ENCODE data around the gene PRKCB.
"Not testable (repeated sequence)": the region's sequence is repeated elsewhere in the genome, so short reads cannot be mapped to it uniquely, and the experiment has no call there.

Gene PRKCB

DNA sequence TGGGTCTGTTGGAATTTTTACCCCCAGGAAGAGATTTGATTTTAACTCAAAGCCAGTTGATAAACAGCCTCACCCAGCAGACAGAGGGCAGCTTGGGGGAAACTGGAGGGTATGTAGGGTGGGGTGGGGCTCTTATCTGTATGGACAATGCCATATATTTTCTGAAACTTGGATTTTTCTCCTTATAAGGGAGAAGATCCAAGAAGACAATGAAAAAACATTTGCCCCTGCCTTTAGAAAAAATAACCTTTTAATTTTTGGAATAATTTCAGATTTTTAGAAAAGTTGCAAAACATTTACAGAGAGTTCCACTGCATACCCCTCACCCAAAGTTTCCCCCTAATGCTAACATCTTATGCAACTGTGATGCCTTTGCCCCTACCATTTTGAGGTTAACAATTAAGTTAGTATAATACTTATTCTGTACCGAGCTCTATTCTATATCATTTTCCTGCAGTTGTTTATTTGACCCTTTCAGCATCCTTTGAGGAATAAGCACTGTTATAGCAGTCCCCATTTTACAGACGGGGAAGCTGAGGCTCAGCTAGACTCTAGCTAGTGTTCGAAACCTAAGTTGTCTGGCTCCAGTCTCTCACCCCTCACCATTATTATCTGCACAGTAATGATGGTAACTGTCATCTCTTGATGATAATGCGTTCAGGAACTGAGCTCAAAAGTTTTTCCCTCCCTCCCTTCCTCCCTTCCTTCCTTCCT lies 66.4 kb downstream of the PRKCB start:
- DNase-seq (ENCODE audit: low read depth in 2 of 2): no peak

DNA sequence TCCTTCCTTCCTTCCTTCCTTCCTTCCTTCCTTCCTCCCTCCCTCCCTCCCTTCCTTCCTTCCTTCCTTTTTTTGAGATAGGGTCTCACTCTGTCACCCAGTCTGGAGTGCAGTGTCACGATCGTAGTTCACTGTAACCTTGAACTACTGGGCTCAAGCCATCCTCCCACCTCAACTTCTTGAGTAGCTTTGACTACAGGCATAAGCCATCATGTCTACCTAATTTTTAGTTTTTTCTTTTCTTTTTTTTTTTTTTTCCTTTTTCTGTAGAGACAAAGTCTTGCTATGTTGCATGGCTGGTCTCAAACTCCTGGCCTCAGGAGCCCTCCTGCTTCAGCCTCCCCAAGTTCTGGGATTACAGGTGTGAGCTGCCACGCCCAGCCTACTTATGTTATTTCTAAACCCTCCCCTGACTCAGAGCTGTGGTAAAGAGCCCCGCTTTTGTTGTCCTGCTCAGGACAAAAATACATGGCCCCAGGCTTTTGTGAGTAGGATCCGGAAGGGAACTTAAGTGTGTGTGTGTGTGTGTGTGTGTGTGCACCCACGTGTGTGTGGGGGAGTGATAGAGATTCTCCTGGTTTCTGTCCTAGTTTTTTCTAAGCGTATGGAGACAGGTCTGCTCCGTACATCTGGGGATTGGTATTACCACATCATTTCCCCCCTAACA lies 67.1 kb downstream of the PRKCB start:
- DNase-seq (ENCODE audit: low read depth in 2 of 2): no peak

DNA sequence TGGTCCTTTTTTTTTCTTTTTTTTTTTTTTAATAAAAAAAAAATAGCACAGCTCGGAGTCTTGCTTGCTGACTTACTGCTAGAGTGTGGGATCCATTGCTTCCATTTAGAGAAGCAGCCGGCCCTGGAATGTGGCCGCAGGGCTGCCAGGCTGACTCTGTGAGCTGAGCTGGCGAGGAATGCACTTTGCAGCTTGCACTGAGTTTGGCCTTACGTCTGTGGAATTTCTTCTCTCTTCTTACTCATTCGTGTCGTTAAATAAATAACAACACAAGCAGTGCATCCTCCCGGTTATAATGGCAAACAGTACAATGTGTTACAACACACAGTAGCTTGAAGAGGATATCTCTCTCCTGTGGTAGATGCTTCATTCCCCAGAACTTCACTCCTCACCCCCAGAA lies 69.2 kb downstream of the PRKCB start:
- no peak for DNase-seq (ENCODE audit: low read depth in 2 of 2)

DNA sequence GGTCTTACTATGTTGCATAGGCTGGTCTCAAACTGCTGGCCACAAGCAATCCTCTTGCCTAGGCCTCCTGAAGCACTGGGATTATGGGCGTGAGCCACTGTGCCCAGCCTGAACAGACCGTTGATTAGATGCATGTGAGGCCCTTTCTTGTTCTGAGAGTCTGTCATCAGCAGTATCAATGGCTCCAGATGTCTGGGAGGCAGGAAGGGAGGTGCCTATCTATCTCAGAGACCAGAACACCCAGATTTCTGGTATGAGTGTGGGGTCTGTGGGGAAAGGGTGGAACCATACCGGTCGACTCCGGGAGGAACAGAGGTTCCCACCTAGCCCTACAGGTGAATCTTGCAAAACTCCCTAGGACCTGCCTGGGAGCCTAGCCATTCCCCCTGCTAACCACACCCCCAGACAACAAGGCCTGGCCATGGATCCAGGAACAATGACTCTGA lies 71.7 kb downstream of the PRKCB start:
- no peak for DNase-seq (ENCODE audit: low read depth in 2 of 2)

DNA sequence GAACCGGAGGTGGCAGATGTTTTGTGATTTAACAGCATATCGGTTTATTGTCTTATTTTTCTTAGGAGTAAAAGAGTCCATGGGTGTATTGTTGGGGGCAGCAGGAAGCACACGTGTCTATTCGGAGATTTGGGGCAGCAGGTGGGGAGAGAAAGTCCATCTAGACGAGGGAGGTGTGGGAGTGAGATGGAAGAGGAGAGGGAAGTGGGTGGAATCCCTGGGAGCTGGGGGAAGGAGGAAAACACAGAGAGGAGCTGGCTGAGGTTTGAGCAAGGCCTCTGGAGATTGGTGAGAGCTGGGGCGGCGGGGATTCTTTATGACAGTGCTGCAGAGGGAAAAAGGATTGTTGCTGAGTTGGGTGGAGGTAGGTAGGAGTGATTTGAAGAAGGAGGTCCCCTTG lies 72.1 kb downstream of the PRKCB start:
- DNase-seq (ENCODE audit: low read depth in 2 of 2): no peak

GRCh38 chr16:23908790-23909189 lies 73.0 kb downstream of the PRKCB start:
- no peak for DNase-seq (ENCODE audit: low read depth in 2 of 2)

DNA sequence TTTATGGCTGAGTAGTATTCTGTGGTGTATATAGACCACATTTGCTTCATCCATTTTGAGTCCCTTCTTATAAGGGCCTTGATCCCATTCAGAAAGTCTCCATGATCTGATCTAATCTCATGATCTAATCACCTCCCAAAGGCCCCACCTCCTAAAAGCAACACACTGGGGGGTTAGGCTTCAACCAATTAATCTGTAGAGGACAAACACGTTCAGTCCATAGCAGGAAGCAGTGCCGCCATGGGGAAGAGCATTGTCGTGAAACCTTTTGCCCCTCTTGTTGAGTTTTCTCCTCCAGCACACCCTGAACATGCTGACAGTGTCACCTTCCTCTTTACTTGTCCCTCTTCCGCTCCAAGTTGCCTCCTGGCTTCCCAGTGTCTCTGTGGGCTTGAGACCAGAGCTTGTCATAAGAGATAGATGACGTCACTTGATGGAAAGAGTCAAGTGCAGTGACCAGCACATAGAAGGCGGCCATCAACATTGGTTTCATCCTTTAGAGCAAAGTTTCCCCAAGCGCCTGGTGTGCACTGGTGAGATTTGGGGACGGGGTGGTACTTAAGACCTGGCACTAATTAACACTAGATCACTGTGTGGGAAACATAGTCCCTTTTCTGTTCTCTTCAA lies 74.1 kb downstream of the PRKCB start:
- DNase-seq (ENCODE audit: low read depth in 2 of 2): no peak

GRCh38 chr16:23914946-23915530 lies 79.3 kb downstream of the PRKCB start:
- no peak for DNase-seq (ENCODE audit: low read depth in 2 of 2)

- DNase-seq (ENCODE audit: low read depth in 2 of 2): not testable (repeated sequence)
Observed at GRCh38 chr16:23916552-23916951, 80.8 kb downstream of the PRKCB start.

DNA sequence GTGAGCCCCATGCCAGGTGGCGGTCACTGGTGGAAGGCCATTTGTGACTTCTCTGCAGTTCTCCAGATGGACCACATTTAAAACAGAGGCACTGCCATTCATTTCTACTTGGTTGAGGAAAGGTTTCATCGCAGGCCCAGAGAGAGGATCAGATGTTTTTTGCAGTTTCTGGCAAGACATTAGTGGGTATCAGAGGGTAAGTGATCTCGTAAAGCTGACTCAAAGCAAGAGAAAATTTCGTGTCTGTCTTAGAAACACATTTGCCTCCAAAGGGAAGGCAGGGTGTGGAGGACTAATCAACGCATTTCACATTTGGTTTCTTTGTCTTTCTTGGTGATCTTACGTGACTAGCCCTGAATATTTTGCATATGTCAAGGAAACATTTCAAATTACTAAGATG lies 81.8 kb downstream of the PRKCB start:
- DNase-seq (ENCODE audit: low read depth in 2 of 2): no peak

DNA sequence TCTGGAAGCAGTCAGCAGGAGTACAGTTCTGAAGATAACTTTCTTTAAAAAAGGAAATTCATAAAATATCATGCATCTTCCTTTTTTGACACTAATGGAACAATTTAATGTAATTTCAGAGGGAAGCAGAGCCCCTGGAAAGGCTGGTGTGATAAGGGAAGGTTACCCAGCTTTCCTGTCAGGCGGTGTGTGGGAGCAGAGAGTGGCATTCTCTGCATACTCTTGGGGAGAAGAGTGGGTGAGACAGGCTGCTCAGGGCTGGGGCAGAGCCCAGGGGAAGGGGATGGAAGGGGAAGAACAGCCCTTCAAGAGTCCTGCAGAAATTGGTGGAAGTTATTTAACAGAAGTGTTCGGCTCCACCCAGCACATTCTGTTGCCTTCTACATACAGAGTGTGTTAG lies 84.7 kb downstream of the PRKCB start:
- no peak for DNase-seq (ENCODE audit: low read depth in 2 of 2)

- DNase-seq (ENCODE audit: low read depth in 2 of 2): no peak
Observed at GRCh38 chr16:23920899-23921298, 85.1 kb downstream of the PRKCB start.

DNA sequence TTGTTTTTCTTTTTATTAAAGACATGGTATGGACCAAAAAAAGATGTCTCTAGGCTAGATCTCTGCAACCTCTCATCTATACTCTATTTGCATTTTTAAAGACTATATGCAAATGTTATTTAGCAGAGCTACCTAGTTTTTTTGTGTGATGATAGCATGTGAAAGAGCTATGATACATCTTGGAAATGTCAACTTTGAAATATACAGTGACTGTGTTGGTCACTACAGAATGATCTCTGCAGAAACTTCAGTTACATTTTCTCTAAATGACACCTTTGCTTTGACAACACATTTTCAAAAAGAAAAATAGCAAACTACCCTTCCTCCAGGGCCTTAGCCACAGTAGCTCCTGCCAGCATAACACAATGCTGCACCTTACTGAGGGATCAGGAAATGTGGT lies 86.6 kb downstream of the PRKCB start:
- DNase-seq (ENCODE audit: low read depth in 2 of 2): no peak

- DNase-seq (ENCODE audit: low read depth in 2 of 2): no peak
Observed at GRCh38 chr16:23924128-23924527, 88.3 kb downstream of the PRKCB start.

GRCh38 chr16:23927796-23928195 lies 92.0 kb downstream of the PRKCB start:
- no peak for DNase-seq (ENCODE audit: low read depth in 2 of 2)

- DNase-seq (ENCODE audit: low read depth in 2 of 2): no peak
Observed at GRCh38 chr16:23929237-23929636, 93.5 kb downstream of the PRKCB start.

DNA sequence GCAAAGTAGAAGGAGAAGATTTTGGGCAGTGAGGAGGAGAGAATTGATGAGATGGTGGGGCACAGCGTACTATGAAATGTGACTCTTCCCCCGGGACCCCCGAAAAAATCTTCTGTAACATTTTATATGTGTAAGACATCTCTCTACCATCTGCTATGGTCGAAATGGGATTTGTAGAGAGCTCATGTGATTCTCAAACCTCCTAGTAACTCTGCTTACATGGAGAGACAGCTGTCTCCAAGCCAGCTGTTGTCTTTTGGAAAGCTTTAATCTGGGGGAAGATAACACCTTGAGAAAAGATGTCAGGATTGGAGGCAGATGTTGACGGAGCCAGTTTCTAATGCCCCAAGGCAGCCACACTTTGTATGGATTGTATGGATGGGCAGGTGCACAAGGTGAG lies 94.1 kb downstream of the PRKCB start:
- DNase-seq (ENCODE audit: low read depth in 2 of 2): no peak

DNA sequence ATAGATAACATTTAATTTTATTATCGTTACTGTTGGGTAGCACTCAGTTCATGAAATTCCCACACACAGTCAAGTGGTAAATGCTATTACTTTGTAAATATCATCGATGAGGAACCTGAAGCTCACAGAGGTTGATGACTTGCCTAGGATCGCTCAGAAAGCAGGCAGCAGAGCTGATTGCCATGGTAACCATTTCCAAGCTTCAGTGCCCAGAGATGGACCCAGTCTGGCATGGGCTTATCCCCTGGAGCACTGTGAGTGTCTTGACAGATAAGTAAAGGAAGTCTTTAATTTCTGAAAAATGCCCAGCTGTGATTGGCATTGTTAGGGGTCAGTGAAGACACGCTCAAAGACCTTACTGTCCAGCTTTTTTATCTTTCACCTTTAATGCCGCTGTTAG lies 95.0 kb downstream of the PRKCB start:
- no peak for DNase-seq (ENCODE audit: low read depth in 2 of 2)

GRCh38 chr16:23931199-23931598 lies 95.4 kb downstream of the PRKCB start:
- no peak for DNase-seq (ENCODE audit: low read depth in 2 of 2)

- not testable (repeated sequence) for DNase-seq (ENCODE audit: low read depth in 2 of 2)
Observed at GRCh38 chr16:23933650-23934049, 97.9 kb downstream of the PRKCB start.

- no peak for DNase-seq (ENCODE audit: low read depth in 2 of 2)
Observed at GRCh38 chr16:23934610-23935236, 98.9 kb downstream of the PRKCB start.

- DNase-seq (ENCODE audit: low read depth in 2 of 2): no peak
Observed at GRCh38 chr16:23940111-23940510, 104.3 kb downstream of the PRKCB start.

Measured in stimulated activated CD4-positive, alpha-beta T cell treated with anti-CD3 and anti-CD28 coated beads, Interleukin-15, amount 100 ng/mL, for 48 hours (primary cell).